Hindlimb muscle (tissue), 1 donor: Measurements from ENCODE around the gene DDX10. TPM values are rescaled to one million over a fixed set of nuclear protein-coding genes. Genes with fewer than 3 reads are reported as not detected.
"Not testable (repeated sequence)": the region's sequence is repeated elsewhere in the genome, so short reads cannot be mapped to it uniquely, and the experiment has no call there.

Experiments
- DNase-seq: peaks from one replicate; pipeline ENCODE4 v3.0.0-alpha.2; 2013
- polyA plus RNA-seq: library from polyadenylated mRNA; unstranded; fragments of 120-200 nt; gene quantifications from one replicate; pipeline ENCODE4 v1.2.1, GENCODE V29; 2013; ENCODE audit not compliant: insufficient read length

Gene DDX10
- polyA plus RNA-seq, 1 donor, result 21.3 TPM

- no peak for DNase-seq
These were observed 110.5 kb downstream of the DDX10 start for GRCh38 chr11:108775324-108775723.

DNA sequence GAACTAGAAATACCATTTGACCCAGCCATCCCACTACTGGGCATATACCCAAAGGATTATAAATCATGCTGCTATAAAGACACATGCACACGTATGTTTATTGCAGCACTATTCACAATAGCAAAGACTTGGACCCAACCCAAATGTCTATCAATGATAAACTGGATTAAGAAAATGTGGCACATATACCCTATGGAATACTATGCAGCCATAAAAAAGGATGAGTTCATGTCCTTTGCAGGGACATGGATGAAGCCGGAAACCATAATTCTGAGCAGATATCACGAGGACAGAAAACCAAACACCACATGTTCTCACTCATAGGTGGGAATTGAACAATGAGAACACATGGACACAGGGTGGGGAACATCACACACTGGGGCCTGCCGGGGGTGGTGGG is 114.3 kb downstream of the DDX10 start:
- not testable (repeated sequence) for DNase-seq

DNA sequence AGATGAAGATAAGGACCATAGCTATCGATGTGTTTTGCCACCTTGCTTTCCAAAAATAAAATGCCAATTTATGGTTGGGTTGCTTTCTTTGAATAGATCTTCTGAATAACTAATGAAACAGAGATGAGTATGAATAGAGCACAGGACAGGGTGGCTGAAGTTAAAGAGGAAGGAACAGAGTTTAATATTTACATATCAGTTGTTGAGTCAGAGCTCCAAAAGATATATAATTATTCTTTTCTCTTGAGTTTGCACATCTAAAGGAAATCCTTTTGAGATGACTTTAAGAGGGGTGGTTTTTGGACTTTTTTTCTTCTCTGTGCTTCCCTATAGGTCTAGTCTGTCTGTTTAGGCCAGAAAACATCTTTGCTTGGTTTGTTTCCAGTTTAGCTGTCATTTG is 115.2 kb downstream of the DDX10 start:
- DNase-seq, result no peak

- DNase-seq, result no peak
These were observed 117.1 kb downstream of the DDX10 start for GRCh38 chr11:108781946-108782345.

GRCh38 chr11:108786281-108786990 is 121.6 kb downstream of the DDX10 start:
- DNase-seq, result no peak

DNA sequence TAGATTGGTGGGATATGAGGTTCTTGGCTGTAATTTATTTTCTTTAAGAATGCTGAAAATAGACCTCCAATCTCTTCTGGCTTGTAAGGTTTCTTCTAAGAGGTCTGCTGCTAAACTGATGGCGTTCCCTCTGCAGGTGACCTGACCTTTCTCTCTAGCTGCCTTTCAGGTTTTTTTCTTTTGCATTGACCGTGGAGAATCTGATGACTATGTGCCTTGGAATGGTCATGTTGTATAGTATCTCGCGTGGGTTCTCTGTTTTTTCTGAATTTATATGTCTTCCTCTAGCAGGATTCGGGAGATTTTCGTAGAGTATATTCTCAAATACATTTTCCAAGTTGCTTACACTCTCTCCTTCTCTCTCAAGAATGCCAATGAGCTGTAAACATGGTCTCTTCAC is 122.2 kb downstream of the DDX10 start:
- no peak for DNase-seq

- no peak for DNase-seq
These were observed 123.8 kb downstream of the DDX10 start for GRCh38 chr11:108788565-108789199.

GRCh38 chr11:108790501-108791299 is 125.8 kb downstream of the DDX10 start:
- DNase-seq, result no peak

- DNase-seq, result no peak
These were observed 128.3 kb downstream of the DDX10 start for GRCh38 chr11:108793138-108793537.

DNA sequence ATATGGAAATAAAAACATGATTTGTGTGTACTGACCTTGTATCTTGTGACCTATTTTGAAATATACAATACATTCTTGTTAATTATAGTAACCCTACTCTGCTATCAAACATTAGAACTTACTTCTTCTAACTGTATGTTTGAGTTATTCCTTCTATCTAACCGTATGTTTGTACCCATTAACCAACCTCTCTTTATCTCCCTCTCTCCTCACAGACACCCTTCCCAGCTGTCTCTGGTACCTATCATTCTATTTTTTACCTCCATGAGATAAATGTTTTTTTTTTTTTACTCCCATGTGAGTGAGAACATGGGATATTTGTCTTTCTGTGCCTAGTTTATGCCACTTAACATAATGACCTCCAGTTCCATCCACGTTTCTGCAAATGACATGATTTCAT is 128.7 kb downstream of the DDX10 start:
- no peak for DNase-seq

DNA sequence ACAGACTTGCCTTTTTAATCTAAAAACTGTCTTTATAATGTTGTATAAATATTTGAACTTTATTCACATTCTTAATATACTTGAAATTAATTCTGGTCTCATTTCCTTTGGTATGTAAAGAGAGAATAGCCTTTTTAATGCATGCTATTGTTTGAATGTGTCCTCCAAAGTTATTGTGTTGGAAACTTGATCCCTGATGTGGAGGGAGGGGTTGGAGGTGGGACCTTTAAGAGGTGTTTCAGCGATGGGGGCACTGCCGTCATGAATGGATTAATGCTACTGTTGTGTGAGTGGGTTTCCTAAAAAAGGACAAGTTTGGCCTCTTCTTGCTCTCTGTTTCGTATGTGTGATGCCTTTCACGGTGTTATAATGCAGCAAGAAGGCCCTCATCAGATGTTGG is 131.7 kb downstream of the DDX10 start:
- no peak for DNase-seq

DNA sequence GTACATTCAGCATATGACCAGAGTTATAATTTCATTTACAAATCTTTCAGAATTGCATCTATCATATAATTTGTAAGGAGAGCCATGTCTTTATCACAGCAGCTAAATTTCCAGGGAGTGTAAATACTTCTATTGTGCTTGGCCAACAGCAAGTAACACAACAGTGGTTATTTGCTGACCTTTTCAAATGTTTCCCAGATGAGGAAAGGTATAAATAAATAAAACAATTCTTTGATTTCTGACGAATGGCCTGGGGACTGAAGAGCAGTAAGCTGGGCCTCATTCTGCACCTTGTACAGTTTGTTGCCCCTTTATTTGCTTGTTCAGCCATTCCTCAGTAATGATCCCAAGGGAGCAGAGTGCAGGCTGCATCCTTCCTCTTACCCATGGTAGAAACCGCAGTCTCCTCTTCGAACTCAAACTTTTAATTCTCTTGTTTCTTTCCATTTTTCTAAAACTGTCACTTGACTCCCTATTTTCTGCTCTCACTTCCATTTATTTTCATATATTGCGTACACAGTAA is 132.8 kb downstream of the DDX10 start:
- DNase-seq, result no peak

GRCh38 chr11:108802492-108802891 is 137.6 kb downstream of the DDX10 start:
- no peak for DNase-seq

- no peak for DNase-seq
These were observed 138.9 kb downstream of the DDX10 start for GRCh38 chr11:108803776-108804175.

DNA sequence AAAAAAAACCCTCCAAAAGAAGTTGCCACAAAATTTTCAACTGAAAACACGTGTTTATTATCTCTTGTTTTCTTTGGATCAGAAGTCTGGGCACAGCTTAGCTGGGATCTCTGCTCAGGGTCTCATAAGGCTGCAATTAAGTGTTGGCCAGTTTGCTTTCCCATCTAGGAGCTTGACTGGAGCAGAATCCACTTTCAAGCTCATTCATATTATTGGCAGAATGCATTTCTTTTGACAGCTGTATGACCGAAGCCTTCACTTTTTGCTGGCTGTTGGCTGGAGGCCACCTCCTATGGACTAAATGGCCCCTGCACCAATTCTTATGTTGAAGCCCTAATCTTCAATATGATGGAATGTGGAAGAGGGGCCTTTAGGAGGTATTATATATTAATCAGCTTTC is 139.6 kb downstream of the DDX10 start:
- no peak for DNase-seq

DNA sequence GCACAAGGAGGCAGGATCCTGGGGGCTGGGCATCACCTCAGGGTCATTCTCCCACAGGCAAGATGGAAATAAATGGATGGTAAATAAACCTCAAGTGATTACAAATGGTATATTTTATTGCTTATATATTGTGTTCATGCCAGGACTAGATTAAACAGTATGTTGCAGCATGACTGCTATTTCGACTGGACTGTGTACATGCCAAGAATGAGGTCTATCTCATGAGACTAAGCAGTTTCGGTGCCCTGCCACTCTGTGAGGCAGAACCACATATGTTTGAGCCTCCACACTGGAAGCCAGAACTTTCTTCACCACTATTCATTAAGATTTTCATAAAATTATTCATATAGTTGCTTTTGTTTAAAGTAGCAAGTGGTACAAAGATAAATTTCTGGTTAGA is 140.2 kb downstream of the DDX10 start:
- no peak for DNase-seq

DNA sequence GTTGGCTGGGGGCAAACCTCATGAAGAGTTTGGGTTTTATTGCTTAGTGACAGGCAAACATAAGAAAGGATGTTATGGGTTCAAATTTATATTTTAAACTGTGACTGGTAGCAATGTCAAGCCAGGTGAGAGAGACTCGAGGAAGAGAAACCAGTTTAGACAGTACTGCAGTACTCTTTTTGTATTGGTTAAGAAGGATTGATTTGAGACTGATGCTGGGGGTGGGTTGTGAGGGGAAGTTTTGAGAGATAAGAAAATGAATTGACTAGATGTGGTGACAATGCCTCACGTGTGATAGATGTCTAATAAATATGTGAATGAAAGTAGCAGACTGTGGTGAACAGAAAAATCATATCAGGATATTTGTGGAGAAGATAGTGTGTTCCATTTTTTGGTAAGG is 142.4 kb downstream of the DDX10 start:
- DNase-seq, result no peak

DNA sequence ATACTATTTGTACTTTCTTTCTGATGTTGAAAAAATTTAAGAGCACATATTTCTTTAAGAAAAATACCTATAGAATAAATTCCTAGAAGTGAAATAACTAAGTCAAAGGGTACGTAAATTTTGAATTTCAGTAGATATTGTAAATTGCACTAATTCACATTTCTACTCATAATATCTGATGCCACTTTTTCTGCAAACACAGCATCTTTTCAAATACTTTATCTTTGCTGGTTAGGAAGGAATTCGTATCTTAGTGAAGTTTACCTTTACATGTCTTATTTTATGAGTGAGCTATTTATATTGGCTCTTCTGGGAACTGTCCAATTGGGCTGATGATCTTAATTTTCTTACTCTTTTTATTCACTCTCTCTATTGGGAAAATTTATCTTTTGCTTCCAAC is 148.2 kb downstream of the DDX10 start:
- DNase-seq, result no peak

DNA sequence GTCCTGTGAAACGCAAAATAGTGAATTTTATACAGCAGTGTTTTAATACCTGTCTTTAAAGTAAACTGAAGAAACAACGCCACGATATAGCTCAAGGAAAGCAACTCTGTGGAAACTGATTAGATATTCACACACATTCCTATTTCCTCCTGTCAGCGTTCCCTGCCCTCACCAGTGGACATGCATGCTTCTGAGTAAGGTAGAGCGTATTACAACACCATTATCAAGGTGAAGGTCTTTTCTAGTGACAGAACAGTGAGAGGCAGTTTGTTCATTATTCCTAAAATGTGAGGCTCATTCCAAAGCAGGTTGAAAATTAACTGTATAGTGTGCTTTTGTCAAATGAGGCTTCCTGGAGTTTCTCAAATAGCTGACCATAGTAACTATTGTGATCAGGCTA is 153.1 kb downstream of the DDX10 start:
- DNase-seq, result no peak

DNA sequence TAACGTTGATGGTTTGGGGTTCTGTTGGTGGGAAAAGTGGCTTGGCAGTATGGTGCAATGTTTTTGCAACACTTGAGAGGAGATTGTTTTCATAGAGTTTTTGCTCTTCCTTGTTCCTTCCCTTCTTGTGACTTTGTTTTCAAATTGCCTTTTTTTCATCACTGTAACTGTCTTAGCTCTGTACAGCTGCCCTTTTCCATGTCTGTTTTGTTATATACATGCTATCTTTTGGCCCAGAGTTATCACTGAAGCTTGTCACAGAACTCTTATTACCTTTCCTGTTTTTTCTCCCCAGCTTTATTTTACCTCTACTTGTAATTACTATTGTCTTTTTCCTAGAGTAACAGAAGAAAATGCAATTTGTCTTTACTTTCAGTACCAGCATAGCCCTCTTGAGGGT is 154.1 kb downstream of the DDX10 start:
- DNase-seq, result no peak

DNA sequence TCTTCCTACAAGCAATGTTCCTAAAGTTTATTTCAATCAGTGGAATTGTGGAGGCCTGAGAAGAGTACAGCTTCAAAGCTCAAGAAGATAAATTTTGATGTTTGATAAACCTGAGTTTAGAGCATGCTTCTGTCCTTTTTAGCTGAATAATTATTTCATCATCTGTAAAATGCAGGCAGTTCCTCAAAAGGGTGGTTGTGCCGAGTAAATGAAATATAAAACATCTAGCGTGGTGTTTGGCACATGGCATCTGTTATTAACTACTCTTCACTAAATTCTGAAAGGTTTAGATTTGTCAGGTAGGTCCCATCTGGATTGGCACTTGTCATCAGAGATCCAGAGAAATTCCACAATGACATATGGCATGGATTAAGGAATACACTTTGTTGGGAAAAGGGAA is 155.1 kb downstream of the DDX10 start:
- no peak for DNase-seq

GRCh38 chr11:108823960-108824359 is 159.1 kb downstream of the DDX10 start:
- DNase-seq, result not testable (repeated sequence)

DNA sequence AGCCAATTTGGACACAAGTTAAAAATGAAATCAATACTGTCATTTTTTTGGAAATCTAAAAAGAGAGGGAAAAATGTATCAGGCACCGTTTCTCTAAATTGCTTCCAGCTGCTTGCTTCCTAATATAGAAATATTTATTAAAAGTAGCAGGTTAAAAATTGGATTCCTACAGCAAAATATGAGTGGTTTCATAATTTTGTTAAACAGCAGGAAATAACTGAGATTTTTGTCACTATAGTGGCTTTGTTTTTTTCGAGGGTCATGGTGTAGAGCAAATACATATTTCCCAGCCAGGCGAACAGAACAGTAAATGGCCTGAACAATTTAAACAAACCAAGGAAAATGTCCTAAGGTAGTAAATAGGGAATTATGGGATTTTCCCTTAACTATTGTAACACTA is 159.7 kb downstream of the DDX10 start:
- DNase-seq, result no peak

DNA sequence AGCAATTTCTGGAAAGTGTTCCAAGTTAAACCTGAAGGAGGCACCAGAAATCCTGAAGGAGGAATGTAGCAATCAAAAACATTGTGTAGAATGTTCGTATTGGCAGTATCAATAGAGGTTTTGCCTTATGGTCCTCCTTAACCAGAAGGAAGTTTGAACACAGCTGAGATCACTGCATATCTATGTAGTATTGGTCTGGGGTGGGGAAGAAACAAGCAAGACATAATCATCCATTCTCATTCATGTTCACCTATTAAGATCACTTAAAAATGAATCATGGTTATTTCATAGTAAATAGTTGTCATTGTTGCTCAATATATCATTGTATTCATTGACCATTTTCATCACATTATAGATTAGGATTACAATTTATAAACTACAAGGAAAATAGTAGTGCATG is 160.5 kb downstream of the DDX10 start:
- no peak for DNase-seq
